GM06990 (cell line): ENCODE data around the gene RTN4RL1.
"Not testable (repeated sequence)": the region's sequence is repeated elsewhere in the genome, so short reads cannot be mapped to it uniquely, and the experiment has no call there.

Experiments used
- DNase-seq: peaks from one replicate; pipeline ENCODE4 v3.0.0-alpha.2; 2011; ENCODE audit not compliant: insufficient read length; ENCODE audit errors: extremely low read depth
- H3K27me3 ChIP-seq: replicated peaks from 2 replicates; pipeline ENCODE4 v1.6.0; 2011; ENCODE audit warnings: low read length; ENCODE audit not compliant: control insufficient read depth, insufficient read depth
- H3K36me3 ChIP-seq: 2 replicates; pipeline ENCODE4 v1.5.1; 2011; ENCODE audit warnings: low read length; ENCODE audit not compliant: control insufficient read depth, insufficient read depth
- H3K4me3 ChIP-seq: replicated peaks from 2 replicates; pipeline ENCODE4 v1.5.1; 2011; ENCODE audit warnings: low read depth, mild to moderate bottlenecking, control low read depth, low read length
- CTCF ChIP-seq: IDR thresholded peaks from 2 replicates; pipeline ENCODE4 v1.5.1; 2011; ENCODE audit warnings: low read length, control low read depth, mild to moderate bottlenecking, inconsistent platforms; ENCODE audit not compliant: insufficient read depth, poor library complexity, severe bottlenecking

Gene RTN4RL1

GRCh38 chr17:2016494-2016893 is 8.6 kb downstream of the RTN4RL1 start:
- no peak for DNase-seq
- H3K36me3 ChIP-seq, result no peaks in the 10 kb centered on the region
- no peak overlapping the region for H3K4me3 ChIP-seq
- H3K27me3 ChIP-seq, result no peaks in the 10 kb centered on the region; the same call in 1 of the 2 replicates
- no peak for TF ChIP-seq CTCF

GRCh38 chr17:2015314-2015713 is 9.8 kb downstream of the RTN4RL1 start:
- no peak for DNase-seq
- no peaks in the 10 kb centered on the region for H3K36me3 ChIP-seq
- no peak for TF ChIP-seq CTCF
- H3K27me3 ChIP-seq, result no peaks in the 10 kb centered on the region; the same call in 1 of the 2 replicates
- H3K4me3 ChIP-seq, result no peak overlapping the region

- DNase-seq, result no peak
- no peak for TF ChIP-seq CTCF
- no peaks in the 10 kb centered on the region; the same call in 1 of the 2 replicates for H3K27me3 ChIP-seq
- no peaks in the 10 kb centered on the region for H3K36me3 ChIP-seq
- no peak overlapping the region for H3K4me3 ChIP-seq
These were observed 11.2 kb downstream of the RTN4RL1 start for GRCh38 chr17:2013994-2014317.

GRCh38 chr17:2013220-2013993 is 11.7 kb downstream of the RTN4RL1 start:
- not testable (repeated sequence) for DNase-seq, H3K4me3 ChIP-seq, H3K27me3 ChIP-seq, H3K36me3 ChIP-seq

- H3K4me3 ChIP-seq, result no peak overlapping the region
- H3K36me3 ChIP-seq, result no peaks in the 10 kb centered on the region
- H3K27me3 ChIP-seq, result no peaks in the 10 kb centered on the region
- no peak for DNase-seq
- TF ChIP-seq CTCF, result no peak
These were observed 12.6 kb downstream of the RTN4RL1 start for GRCh38 chr17:2012499-2012898.

GRCh38 chr17:2011411-2012371 is 13.4 kb downstream of the RTN4RL1 start:
- no peaks in the 10 kb centered on the region for H3K36me3 ChIP-seq
- H3K4me3 ChIP-seq, result no peak overlapping the region
- no peak for DNase-seq
- H3K27me3 ChIP-seq, result no peaks in the 10 kb centered on the region
- TF ChIP-seq CTCF, result no peak
